ENCODE results near the gene CLDND2.
A peak's percentile ranks its signal among the peaks of the same experiment; 100 is the strongest.
"Not testable (repeated sequence)": the region's sequence is repeated elsewhere in the genome, so short reads cannot be mapped to it uniquely, and the experiment has no call there.

CLDND2 gene

DNA sequence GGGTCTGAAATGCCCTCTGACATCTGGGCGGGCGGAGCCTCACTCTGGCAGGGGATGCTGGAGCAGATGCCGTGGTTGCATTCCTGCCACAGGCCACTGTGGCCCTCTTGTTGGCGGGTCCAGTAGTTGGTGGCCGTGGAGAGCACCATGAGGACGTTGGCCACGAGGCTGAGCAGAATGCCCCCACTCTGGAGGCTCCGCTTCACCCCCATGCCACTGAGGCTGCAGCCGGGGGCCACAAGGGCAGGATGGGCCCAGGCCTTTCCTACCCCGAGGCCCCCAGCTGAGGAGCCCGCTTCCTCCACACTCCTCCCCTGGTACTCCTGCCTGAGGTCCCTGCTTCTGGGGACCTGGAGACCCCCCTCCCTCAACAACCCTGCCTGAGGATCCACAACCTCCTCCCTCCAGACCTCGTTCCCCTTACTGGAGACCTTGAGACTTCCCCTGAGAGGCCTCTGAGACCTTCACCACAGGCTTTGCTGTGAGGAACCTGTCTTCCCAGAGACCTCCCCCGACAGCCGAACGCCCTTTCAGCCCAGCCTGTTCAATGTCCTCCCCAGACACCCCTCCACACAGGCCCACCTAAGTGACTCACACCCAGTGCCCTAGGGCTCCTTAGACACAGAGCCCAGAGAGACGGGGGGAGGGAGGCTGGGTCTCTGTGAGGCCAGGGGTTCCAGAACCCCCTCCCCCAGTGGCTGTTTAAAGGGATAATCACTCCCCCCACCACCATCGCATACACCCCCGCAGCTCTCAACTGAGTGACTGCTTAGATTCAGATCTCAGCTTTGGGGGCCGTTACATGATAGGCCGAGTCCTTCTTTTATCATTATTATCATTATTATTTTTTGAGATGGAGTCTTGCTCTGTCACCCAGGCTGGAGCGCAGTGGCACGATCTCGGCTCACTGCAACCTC, at the start of gene CLDND2:
Gene CLDND2, minus strand, starts transcription at position 638 of the 917 bp plus-strand sequence. Its CDS starts 426 bp downstream, at position 212.
- DNase-seq = peak; percentile 72

DNA sequence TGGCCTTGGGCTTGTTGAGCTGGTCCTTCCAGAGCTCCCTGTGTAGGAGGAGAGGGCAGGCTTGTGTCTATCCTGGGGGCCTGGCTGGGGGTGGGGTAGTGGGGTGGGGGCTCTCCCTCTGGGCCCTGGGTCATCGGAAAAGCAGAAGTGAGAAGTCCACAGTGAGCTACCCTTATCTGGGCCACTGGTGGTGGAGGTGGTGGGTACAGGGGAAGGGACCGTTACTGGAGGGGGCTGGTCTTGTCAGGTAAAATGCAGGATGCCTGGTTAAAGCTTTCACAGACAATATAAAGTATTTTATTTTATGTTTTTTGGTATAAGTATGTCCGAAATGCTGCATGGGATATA, 49.0 kb upstream of the CLDND2 start:
- DNase-seq = no peak

DNA sequence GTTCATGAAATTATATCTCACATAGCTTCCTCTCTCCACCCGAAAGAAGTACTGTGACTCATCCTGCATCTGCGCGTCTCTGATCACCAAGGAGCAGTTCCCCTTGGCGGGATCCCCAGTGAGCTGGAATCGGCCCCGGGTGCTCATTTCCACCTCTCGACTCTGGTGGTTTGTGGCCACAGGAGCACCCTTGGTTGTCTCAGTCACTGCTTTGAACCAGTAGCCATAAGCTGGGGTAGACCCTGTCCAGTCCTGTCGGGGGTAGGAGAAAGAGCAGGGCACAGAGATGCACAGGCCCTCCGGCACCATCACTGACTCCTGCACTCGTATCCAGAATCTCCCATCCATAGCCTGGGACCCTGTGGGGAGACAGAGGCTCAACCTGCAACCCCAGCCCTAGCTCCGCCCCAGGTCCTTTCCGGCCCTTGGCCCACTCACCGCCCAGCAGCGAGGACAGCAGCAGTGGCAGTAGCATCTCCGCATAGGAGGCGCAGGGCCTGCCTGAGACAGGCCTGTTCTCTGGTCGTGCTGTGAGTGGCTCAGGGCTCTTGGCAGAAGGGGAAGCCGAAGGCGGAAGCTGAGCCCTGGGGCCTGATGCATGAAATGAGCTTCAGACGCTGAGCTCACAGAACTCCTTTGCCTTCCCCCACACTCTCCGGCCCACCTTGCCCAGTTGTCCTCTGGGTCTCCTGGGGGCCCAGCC, 48.5 kb upstream of the CLDND2 start, which contains the start of gene SIGLEC10:
Gene SIGLEC10, minus strand, starts transcription at position 536 of the 703 bp plus-strand sequence. Its CDS starts 61 bp downstream, at position 475.
- DNase-seq = peak; percentile 75

- DNase-seq = not testable (repeated sequence)
Observed at GRCh38 chr19:51416422-51416821, 47.6 kb upstream of the CLDND2 start.

DNA sequence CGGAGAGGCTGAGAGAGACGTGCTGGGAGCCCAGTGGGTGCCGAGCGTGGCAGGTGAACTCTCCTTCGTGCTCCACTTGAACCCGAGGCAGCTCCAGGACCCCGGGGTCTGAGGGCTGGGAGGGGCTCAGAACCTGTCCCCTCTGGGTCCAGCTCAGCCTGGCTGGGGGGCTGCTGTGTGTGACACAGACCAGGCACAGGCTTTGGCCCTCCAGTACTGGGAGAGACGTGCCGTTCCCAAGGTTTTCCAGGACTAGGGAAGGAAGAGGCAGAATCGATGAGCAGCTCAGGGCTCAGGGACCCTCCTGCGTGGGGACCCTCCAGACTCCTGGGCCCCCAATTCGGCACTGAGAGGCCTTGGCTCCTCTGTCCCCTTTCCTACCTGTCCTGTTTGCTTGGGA, 46.4 kb upstream of the CLDND2 start:
- DNase-seq = no peak

GRCh38 chr19:51410950-51411748, 42.3 kb upstream of the CLDND2 start:
- no peak for DNase-seq

GRCh38 chr19:51407511-51408131, 38.8 kb upstream of the CLDND2 start:
- DNase-seq = peak; percentile 49

- DNase-seq = no peak
Observed at GRCh38 chr19:51402117-51402516, 33.3 kb upstream of the CLDND2 start.

DNA sequence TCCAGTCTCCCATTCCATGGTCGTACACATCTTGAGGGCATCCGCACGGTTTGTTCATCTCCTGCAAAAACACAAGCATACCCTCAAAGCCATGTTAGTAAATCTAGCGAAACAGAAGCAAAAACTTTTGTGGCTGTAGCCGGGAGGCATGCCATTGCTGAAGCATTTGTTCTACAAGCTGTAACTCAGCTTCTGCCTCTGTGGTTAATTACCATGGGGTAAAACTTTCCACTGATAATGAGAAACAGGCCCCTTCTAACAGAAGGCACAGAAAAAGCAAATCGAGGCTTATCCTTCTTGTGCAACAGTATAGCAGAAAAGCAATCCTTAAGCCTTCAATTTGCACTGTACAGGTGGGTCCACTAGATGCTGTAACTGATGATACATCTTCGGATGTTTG, 31.1 kb upstream of the CLDND2 start:
- not testable (repeated sequence) for DNase-seq

DNA sequence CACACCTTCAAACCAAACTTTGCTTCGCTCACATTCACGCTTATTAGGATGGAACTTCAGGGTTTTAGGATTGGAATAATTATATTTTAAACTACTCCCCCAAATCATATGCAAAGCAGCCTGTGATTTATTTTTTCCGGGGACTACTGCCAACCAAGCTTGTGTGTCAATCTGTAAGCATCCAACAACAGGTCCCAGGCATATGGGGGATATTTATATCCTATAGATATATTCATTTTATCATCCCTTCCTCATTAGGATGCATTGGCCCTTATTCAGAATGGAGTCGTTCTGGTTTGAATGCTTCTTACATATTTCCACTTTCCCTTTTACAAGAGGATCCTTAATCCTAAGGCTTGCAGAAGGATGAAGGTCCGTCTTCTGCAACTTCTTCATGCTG, 30.4 kb upstream of the CLDND2 start:
- DNase-seq = no peak

GRCh38 chr19:51398096-51398704, 29.4 kb upstream of the CLDND2 start:
- DNase-seq = no peak

DNA sequence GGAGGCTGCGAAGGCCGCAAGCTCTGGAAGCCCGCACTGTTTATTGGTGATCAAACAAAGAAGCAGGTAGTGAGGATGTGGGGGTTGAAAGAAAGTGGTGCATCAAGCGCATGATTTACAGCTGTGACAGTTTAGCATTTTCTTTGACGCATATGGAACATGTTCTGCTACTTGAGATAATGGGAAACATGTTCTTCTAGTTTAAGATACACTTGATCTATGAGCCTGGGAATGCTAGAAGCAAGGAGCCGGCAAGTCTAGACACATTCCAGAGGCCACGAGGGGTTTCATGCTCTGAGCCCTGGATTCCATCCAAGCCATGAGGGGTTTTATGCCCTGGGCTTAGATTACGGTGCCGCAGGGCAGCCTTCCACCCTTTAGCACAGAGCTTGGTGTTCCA, 28.6 kb upstream of the CLDND2 start:
- DNase-seq = not testable (repeated sequence)

DNA sequence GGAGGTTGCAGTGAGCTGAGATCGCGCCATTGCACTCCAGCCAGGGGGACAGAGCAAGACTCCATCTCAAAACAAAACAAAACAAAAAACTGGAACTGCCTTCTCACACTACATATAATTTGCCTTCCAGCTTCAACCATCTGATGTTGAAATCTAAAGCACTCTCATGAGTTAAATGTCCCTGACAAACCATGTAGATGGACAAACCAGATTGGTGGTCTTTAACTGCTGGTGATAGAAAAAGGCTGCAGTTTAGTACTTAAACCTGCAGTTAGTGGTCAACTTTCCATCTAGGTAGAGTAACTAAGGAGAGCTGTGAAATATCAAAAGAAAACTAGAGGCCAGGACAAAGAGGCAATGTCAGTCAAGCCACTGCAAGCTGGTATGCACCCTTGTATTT, 27.4 kb upstream of the CLDND2 start:
- DNase-seq = no peak

DNA sequence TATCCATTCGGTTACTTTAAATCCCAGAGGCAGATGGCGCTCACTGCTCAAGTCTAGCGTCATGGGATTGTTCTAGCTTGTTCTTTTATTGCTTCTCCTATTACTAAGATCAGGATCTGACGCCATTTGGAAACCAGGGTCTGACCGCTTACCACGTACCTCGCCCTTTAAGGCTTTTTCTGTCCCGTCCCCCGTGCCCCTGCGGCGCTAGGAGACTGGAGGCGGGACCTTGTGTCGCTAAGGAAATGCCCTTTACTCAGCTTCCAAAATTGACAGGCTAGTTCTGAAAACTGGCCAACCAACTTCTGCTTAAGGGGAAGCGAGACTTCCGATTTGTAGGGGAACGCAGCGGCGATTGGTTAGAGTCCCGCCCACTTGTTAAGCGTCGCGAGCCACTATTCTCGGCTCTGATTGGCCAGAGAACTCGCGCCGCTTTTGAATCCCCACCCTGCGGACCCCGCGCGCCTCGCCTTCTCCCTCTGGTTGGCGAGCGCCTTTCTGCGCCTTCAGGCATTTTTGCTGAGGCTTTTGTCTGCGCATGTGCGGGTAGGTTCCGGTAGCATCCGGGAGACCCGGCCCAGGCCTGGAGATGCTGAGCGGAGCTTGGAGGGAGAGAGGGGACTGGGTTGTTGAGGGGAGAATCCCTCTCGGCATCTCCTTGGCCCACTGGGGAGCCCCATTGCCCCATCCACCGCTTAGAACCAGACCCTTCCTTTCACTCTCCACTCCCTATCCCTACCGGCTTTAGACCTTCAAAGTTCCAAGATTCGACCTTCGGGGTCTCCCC, 25.4 kb upstream of the CLDND2 start:
- DNase-seq = peak; percentile 96

DNA sequence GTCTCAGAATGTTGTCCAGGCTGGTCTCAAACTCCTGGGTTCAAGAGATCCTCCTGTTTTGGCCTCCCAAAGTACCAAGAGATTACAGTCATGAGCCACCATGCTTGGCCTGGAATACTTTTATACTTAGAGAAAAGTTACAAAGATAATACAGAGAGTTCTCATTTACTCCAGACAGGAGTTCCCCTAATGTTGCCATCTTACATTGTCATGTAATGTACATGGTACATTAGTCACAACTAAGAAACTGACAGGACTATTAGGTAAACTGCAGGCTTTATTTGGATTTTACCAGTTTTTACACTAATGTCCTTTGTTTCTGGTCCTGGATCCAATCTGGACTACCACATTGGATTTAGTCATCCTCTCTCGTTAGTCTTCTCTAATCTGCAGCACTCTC, 23.9 kb upstream of the CLDND2 start:
- no peak for DNase-seq

DNA sequence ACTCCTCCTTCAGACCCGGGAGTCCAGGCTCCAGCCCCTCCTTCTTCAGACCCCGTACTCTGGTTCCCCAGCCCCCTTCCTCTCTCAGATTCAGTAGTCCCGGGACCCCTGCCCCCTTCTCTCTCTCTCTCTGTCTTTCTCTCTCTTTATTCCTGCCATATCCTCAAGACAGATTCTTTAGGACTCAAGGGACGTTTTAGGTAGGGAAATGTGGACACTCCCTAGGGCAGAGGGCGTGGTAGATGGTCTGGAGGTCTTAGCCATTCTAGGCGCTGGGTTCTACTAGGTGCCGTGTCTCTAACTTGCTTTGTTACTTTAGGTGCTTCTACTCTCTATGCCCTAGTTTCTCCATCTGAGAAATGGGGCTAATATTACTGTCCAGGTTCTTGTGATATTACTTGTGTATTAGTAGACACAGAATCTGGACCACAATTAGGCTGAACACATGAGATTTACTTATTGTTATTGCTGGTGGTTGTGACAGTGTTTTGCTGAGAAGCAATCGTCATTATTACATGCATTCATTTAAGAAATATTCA, 22.3 kb upstream of the CLDND2 start:
- DNase-seq = no peak

- DNase-seq = no peak
Observed at GRCh38 chr19:51389143-51389542, 20.3 kb upstream of the CLDND2 start.

- no peak for DNase-seq
Observed at GRCh38 chr19:51387924-51388389, 19.2 kb upstream of the CLDND2 start, which contains the start of gene LIM2. Gene LIM2, minus strand, starts transcription at chr19:51387974. Its CDS starts 531 bp downstream, at chr19:51387443.

DNA sequence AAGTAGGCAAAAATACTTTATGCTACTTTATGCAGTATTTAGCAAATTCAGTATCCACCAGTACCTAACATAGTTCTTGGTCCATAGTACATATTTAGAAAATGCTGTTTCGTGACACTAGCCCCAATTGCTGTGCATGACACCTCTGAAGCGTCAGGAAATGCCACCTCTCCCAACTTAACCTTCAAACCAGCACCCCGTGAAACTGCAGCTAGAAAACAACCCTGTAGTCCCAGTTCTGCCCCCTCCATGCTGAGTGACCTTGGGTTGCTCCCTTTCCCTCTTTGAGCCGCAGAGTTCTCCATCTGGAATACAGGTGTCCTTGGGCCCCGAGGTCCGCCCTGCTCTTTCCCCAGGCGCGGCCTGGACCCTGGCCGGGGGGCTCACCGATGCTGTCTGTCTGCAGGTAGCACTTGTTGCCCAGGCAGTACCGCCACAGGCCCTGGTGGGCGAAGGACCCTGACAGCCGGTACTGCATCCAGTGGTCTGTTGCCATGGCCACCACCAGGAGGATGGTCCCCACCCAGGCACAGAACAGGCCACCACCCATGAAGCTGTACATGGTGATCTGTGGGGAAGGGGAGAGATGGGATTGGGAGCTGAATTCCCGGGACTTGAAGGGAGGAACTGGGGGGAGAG, 18.2 kb upstream of the CLDND2 start:
- no peak for DNase-seq

- DNase-seq = no peak
Observed at GRCh38 chr19:51382004-51382403, 13.2 kb upstream of the CLDND2 start.
